ENCODE results near the gene GALNT9. TPM values are rescaled to one million over a fixed set of nuclear protein-coding genes. Genes with fewer than 3 reads are reported as not detected.
A peak's percentile ranks its signal among the peaks of the same experiment; 100 is the strongest.

Gene GALNT9
- total and polyA plus RNA-seq, 10 donors = 0.20 to 2.4 (median 0.84) TPM

DNA sequence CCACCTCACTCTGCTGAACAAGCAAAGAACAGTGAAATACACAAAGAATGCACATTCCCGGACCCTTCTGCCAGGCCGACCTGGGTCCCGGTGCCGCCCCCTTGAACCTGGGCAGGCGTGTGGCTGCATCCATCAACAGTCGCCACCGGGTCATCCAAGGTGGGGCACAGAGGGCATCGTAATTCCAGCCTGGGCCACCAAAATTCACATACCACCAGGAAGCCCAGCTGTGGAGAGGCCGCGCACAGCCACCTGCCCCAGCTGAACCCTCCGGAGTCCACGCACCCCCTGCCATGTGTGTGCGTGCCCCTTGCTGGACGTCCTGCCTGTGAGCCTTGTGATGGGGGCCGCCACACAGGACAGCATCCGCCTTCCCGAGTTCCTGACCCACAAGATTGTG, 99.5 kb downstream of the GALNT9 start:
- Histone ChIP-seq H3K4me1 (no peaks in the 10 kb centered on the region), H3K9me3 (no peaks in the 10 kb centered on the region), H3K27me3 (replicated peaks in 1 of 7) (peaks cover 0 to 46% (median 29%) of the 10 kb centered on the region in 7 donors), H3K27ac (no peak overlapping the region), H3K4me3 (no peak overlapping the region), H3K36me3 (no peaks in the 10 kb centered on the region)
- TF ChIP-seq CTCF (IDR thresholded peaks at IDR 0.05 in 8 of 11, conservative IDR thresholded peaks at IDR 0.05 in 3 of 11) (no peak), POLR2A (IDR thresholded peaks at IDR 0.05) (no peak), POLR2AphosphoS5 (IDR thresholded peaks at IDR 0.05) (no peak)
- WGBS, 5 donors = 83 to 94% (median 91%) methylated on average over 17 of the region's 17 CpGs
- DNase-seq = no peak
- intact Hi-C loops (cut with DNase I; ENCODE audit: low total_unique reads) = no loop called here

DNA sequence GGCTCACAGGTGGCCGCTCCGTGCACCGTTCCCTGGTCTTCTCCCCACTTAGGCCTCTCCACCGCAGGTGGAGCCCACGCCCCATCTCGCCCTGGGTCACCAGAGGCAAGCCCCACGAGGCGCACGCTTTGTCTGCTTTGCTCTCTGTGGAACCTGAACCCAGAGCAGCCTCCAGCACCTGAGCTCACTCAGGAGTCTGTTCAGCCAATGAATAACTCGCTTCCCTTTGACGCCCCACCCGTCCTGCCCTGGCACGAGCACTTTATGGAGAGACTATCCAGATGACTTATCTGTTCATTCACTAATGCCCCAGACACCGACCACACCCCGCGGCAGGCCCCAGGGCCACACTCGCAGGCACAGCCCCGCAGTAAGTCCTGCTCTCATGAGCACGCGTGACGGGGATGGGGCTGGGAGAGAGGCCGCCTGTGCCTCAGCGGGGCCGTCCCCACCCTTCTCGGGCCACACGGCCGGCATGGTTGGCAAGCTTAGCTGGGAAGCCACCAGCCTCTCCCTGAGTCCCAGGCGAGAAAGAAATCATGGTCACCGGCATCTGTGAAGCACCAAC, 100.1 kb downstream of the GALNT9 start:
- WGBS, 5 donors = 84 to 90% (median 88%) methylated on average over 29 of the region's 29 CpGs
- intact Hi-C loops (cut with DNase I; ENCODE audit: low total_unique reads) = no loop called here
- H3K36me3 ChIP-seq = no peaks in the 10 kb centered on the region

DNA sequence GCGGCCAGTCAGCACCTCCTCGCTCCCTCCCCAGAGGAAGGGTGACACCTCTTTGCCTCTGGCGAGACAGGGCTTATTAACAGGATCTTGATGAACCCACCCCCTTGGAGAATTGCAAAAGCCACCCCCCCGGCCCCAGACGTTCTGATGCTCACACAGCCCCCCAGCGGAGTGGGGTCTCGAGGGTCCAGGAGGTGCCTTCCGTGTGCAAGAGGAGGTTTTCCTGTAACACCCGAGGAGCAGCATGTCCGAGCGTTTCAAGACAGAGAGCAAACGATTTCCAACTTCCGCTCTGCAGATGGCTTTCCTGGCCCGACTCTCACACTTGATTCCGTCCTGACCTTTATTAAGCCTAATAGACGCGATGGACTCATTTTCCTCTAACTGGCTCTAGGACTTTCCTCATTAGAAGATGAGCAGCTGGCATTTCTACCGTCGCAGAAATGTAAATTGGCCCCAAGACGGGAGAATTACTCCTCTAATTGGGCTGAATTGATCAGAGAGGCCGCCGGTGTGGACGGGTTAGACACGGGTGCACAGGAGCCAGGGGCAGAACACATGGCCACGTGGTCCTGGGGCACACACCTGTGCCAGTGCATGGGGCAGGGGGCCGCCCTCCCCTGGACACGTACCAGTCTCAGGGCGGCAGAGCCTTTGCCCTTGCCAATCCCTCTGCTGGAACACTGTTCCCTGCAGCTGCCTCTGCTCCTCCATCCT, 100.8 kb downstream of the GALNT9 start:
- WGBS, 5 donors = 52 to 65% (median 55%) methylated on average over 23 to 28 of the region's 28 CpGs
- peak; percentile 56 for DNase-seq
- no peak overlapping the region for H3K27ac ChIP-seq
- no peak for TF ChIP-seq POLR2A (IDR thresholded peaks at IDR 0.05)
- no peak for TF ChIP-seq CTCF (IDR thresholded peaks at IDR 0.05 in 8 of 11, conservative IDR thresholded peaks at IDR 0.05 in 3 of 11)
- TF ChIP-seq POLR2AphosphoS5 (IDR thresholded peaks at IDR 0.05) = no peak
- no peaks in the 10 kb centered on the region for H3K36me3 ChIP-seq
- no peaks in the 10 kb centered on the region for H3K9me3 ChIP-seq
- peaks cover 0 to 46% (median 29%) of the 10 kb centered on the region in 7 donors for H3K27me3 ChIP-seq (replicated peaks in 1 of 7)
- intact Hi-C loops (cut with DNase I; ENCODE audit: low total_unique reads) = no loop called here
- no peaks in the 10 kb centered on the region for H3K4me1 ChIP-seq
- H3K4me3 ChIP-seq = no peak overlapping the region

More for the DNA sequence above, 100.1 kb downstream of the GALNT9 start:
- Histone ChIP-seq H3K27ac (no peak overlapping the region), H3K4me3 (no peak overlapping the region), H3K4me1 (no peaks in the 10 kb centered on the region), H3K9me3 (no peaks in the 10 kb centered on the region), H3K27me3 (replicated peaks in 1 of 7) (peaks cover 0 to 46% (median 29%) of the 10 kb centered on the region in 7 donors)
- TF ChIP-seq CTCF (IDR thresholded peaks at IDR 0.05 in 8 of 11, conservative IDR thresholded peaks at IDR 0.05 in 3 of 11) (no peak), POLR2AphosphoS5 (IDR thresholded peaks at IDR 0.05) (no peak), POLR2A (IDR thresholded peaks at IDR 0.05) (no peak)
- DNase-seq = peak; percentile 61

- H3K36me3 ChIP-seq = no peaks in the 10 kb centered on the region
- intact Hi-C loops (cut with DNase I; ENCODE audit: low total_unique reads) = no loop called here
- H3K27me3 ChIP-seq (replicated peaks in 1 of 7) = peaks cover 0 to 46% (median 29%) of the 10 kb centered on the region in 7 donors
- H3K27ac ChIP-seq = no peak overlapping the region
- WGBS, 5 donors = 56 to 64% (median 59%) methylated on average over 23 to 26 of the region's 26 CpGs
- no peak for TF ChIP-seq POLR2AphosphoS5 (IDR thresholded peaks at IDR 0.05)
- no peak for TF ChIP-seq CTCF (IDR thresholded peaks at IDR 0.05 in 8 of 11, conservative IDR thresholded peaks at IDR 0.05 in 3 of 11)
- no peak for TF ChIP-seq POLR2A (IDR thresholded peaks at IDR 0.05)
- H3K4me1 ChIP-seq = no peaks in the 10 kb centered on the region
- H3K4me3 ChIP-seq = no peak overlapping the region
- H3K9me3 ChIP-seq = no peaks in the 10 kb centered on the region
- DNase-seq = no peak
These were observed 101.5 kb downstream of the GALNT9 start for GRCh38 chr12:132227782-132228475.
